Endothelial cell of umbilical vein (primary cell): ENCODE data around the gene CCDC187. TPM values are rescaled to one million over a fixed set of nuclear protein-coding genes. Genes with fewer than 3 reads are reported as not detected.

Source experiments
- BruUV-seq: library from RNA; stranded (reverse); fragments of 400-500 nt; replicated peaks from 2 replicates; lab custom pipeline; 2021; lab: Mats Ljungman, UMichigan
- CTCF ChIA-PET: fragments of 300-600, 350-600 bp; sonication (Branson Sonifier 250); formaldehyde crosslinking; loops from one replicate; lab custom pipeline; 2021; ENCODE audit warnings: antibody characterized with exemption, inconsistent platforms; lab: Charles Lee
- POLR2A ChIA-PET: fragments of 300-600, 350-600 bp; sonication (Branson Sonifier 250); formaldehyde crosslinking; loops from one replicate; lab custom pipeline; 2021; ENCODE audit warnings: antibody characterized with exemption, inconsistent platforms; lab: Charles Lee
- DNase-seq: peaks from one replicate; pipeline ENCODE4 v3.0.0-alpha.2; 2011; ENCODE audit warnings: low read depth, low spot score
- FAIRE-seq: peaks from 2 replicates; lab custom pipeline; 2011; peaks lifted over from hg19 to GRCh38; lab: Jason Lieb, UNC
- H2AFZ ChIP-seq: 2 replicates; pipeline ENCODE4 v1.6.0; 2012; ENCODE audit warnings: low read depth, low read length, control low read depth, inconsistent platforms
- H3K27ac ChIP-seq: 2 replicates; pipeline ENCODE4 v1.5.1; 2011; ENCODE audit warnings: low read depth, mild to moderate bottlenecking, control low read depth, low read length, moderate library complexity; ENCODE audit not compliant: insufficient read depth
- H3K27me3 ChIP-seq, 2 experiments: 2 replicates each; pipeline versions ENCODE4 v1.6.0 to v1.6.1; 2011; ENCODE audit warnings: low read length in 2 of 2, mixed read lengths in 1 of 2; ENCODE audit not compliant: control insufficient read depth in 2 of 2, insufficient read depth in 2 of 2
- H3K36me3 ChIP-seq, 2 experiments: 2 replicates in 1 of 2; 3 replicates in 1 of 2; pipeline ENCODE4 v1.5.1; 2011; ENCODE audit warnings: low read length in 2 of 2, mild to moderate bottlenecking in 1 of 2, moderate library complexity in 1 of 2; ENCODE audit not compliant: control insufficient read depth in 2 of 2, insufficient read depth in 2 of 2; ENCODE audit errors: extremely low read depth in 1 of 2
- H3K4me1 ChIP-seq: 3 replicates; pipeline ENCODE4 v1.5.1; 2011; ENCODE audit warnings: mild to moderate bottlenecking, low read length; ENCODE audit not compliant: control insufficient read depth, insufficient read depth; ENCODE audit errors: extremely low read depth
- H3K4me2 ChIP-seq: 2 replicates; pipeline ENCODE4 v1.6.1; 2011; ENCODE audit warnings: low read length, control low read depth, mixed read lengths; ENCODE audit not compliant: insufficient read depth
- H3K4me3 ChIP-seq, 3 experiments: fragments of 200-600 bp in 1 of 3; sonication (generic), shearing (Covaris generic) in 1 of 3; replicated peaks in 1 of 3; 2 replicates each; pipeline ENCODE4 v1.5.1; 2011 to 2016; ENCODE audit warnings: control low read depth in 3 of 3, low read length in 3 of 3, mild to moderate bottlenecking in 2 of 3, inconsistent platforms in 1 of 3, low read depth in 1 of 3, moderate library complexity in 1 of 3; ENCODE audit not compliant: insufficient read depth in 1 of 3
- H3K79me2 ChIP-seq: 2 replicates; pipeline ENCODE4 v1.6.0; 2012; ENCODE audit warnings: low read length, inconsistent platforms; ENCODE audit not compliant: control insufficient read depth, insufficient read depth
- H3K9ac ChIP-seq: replicated peaks from 2 replicates; pipeline ENCODE3; 2011; ENCODE audit warnings: low read length, control low read depth; ENCODE audit not compliant: insufficient read depth; ENCODE audit errors: extremely low read depth
- H3K9me1 ChIP-seq: replicated peaks from 3 replicates; pipeline ENCODE4 v1.6.0; 2011; ENCODE audit warnings: mild to moderate bottlenecking, low read length; ENCODE audit not compliant: control insufficient read depth, insufficient read depth; ENCODE audit errors: extremely low read depth
- H3K9me3 ChIP-seq: replicated peaks from 2 replicates; pipeline ENCODE4 v1.5.1; 2012; ENCODE audit warnings: low read length, inconsistent platforms; ENCODE audit not compliant: control insufficient read depth, insufficient read depth
- H4K20me1 ChIP-seq: replicated peaks from 2 replicates; pipeline ENCODE3; 2011; ENCODE audit warnings: mild to moderate bottlenecking, low read length; ENCODE audit not compliant: control insufficient read depth, insufficient read depth; ENCODE audit errors: extremely low read depth
- CTCF ChIP-seq, 2 donors: IDR thresholded peaks; 1 replicate in 1 of 2; 2 replicates in 1 of 2; pipeline ENCODE4 v1.5.1; 2011; ENCODE audit warnings: low read length in 2 of 2, mild to moderate bottlenecking in 2 of 2, moderate library complexity in 2 of 2, control low read depth in 1 of 2, inconsistent platforms in 1 of 2, low read depth in 1 of 2; ENCODE audit not compliant: insufficient read depth in 1 of 2; ENCODE audit errors: extremely low read depth in 1 of 2
- EZH2 ChIP-seq: IDR thresholded peaks from 2 replicates; pipeline ENCODE4 v1.6.1; 2012; ENCODE audit warnings: borderline replicate concordance, low read depth, mild to moderate bottlenecking, moderate library complexity, low read length, inconsistent platforms; ENCODE audit not compliant: severe bottlenecking
- FOS ChIP-seq: IDR thresholded peaks from 2 replicates; pipeline ENCODE4 v1.6.1; 2011; ENCODE audit warnings: mild to moderate bottlenecking, low read length, moderate library complexity, borderline replicate concordance; ENCODE audit not compliant: insufficient read depth
- GATA2 ChIP-seq: IDR thresholded peaks from 2 replicates; pipeline ENCODE4 v1.7.0; 2011; ENCODE audit warnings: low read depth, mild to moderate bottlenecking, moderate library complexity, mixed read lengths, low read length; ENCODE audit not compliant: insufficient read length, insufficient read depth
- JUN ChIP-seq: IDR thresholded peaks from 2 replicates; pipeline ENCODE4 v1.6.1; 2011; ENCODE audit warnings: borderline replicate concordance, low read depth; ENCODE audit not compliant: insufficient read length, insufficient read depth
- MAX ChIP-seq: IDR thresholded peaks from 2 replicates; pipeline ENCODE4 v1.6.1; 2011; ENCODE audit not compliant: insufficient read depth, insufficient read length
- MYC ChIP-seq: IDR thresholded peaks from one replicate; pipeline ENCODE4 v1.6.1; 2011; ENCODE audit warnings: mild to moderate bottlenecking, low read depth, low read length
- POLR2A ChIP-seq: IDR thresholded peaks from 2 replicates; pipeline ENCODE4 v1.6.1; 2012; ENCODE audit warnings: low read depth, mild to moderate bottlenecking, control low read depth, low read length
- POLR2AphosphoS5 ChIP-seq: IDR thresholded peaks from 2 replicates; pipeline ENCODE4 v1.6.1; 2012; ENCODE audit warnings: low read depth, mild to moderate bottlenecking, control low read depth, low read length, moderate library complexity; ENCODE audit not compliant: insufficient read depth
- dilution Hi-C: fragments of 300-500 bp; cut with MboI; formaldehyde crosslinking; loops from one replicate; pipeline ENCODE4 v1.15.0; 2019; ENCODE audit warnings: low sequenced_read_pairs; ENCODE audit not compliant: extremely low pct_ligation_motif_present
- intact Hi-C: fragments of 100-400 bp; cut with micrococcal nuclease; formaldehyde crosslinking; loops from one replicate; pipeline ENCODE4 v1.10.0; 2022
- polyA plus RNA-seq, 4 experiments: library from polyadenylated mRNA; depleted of rRNA in 3 of 4; stranded (reverse) in 3 of 4; unstranded in 1 of 4; fragments of >200 nt; gene quantifications; 2 replicates each; pipeline versions ENCODE4 v1.2.1 to v1.2.3, GENCODE V29; 2011 to 2012; ENCODE audit warnings: missing spikeins in 1 of 4
- total RNA-seq: library from RNA; stranded (reverse); gene quantifications from 2 replicates; pipeline ENCODE4 v1.2.3, GENCODE V29; 2021

Gene CCDC187
- total and polyA plus RNA-seq, 2 donors (not counting 3 experiments of a cell fraction or from before 2014, with no cell fraction given) = not detected

- ChIA-PET CTCF (interaction anchor here (1.2 to 1.4 kb wide), 2 partner anchors 15 to 20 kb away, joined by 3 read pairs; no protein-coding TSS in a partner anchor), POLR2A (no interaction called here)
Measured at GRCh38 chr9:136247947-136248637, 55.8 kb downstream of the CCDC187 start.

More at GRCh38 chr9:136247947-136248637, 55.8 kb downstream of the CCDC187 start:
- dilution Hi-C loops (no loop called here), intact Hi-C loops (no loop called here)
- Histone ChIP-seq H3K27me3 (peaks cover 0 to 6% of the 10 kb centered on the region in 2 experiments), H3K4me3 (no peak overlapping the region), H3K27ac (no peak overlapping the region), H4K20me1 (no peaks in the 10 kb centered on the region), H3K9me1 (no peaks in the 10 kb centered on the region), H3K36me3 (no peaks in the 10 kb centered on the region), H3K9ac (no peak overlapping the region), H2AFZ (no peak overlapping the region), H3K9me3 (no peaks in the 10 kb centered on the region), H3K79me2 (peaks cover 14% of the 10 kb centered on the region), H3K4me2 (no peak overlapping the region), H3K4me1 (peaks cover 9% of the 10 kb centered on the region)
- no peak for FAIRE-seq
- BruUV-seq = no TSS peak
- DNase-seq = no peak
- TF ChIP-seq JUN = no peak
- TF ChIP-seq POLR2AphosphoS5 = no peak
- no peak for TF ChIP-seq MYC
- no peak for TF ChIP-seq MAX
- TF ChIP-seq CTCF (IDR thresholded peaks at IDR 0.05; ENCODE audit: extremely low read depth in 1 of 2, insufficient read depth in 1 of 2, low read depth in 1 of 2, low read length in 2 of 2) = no peak
- no peak for TF ChIP-seq GATA2
- TF ChIP-seq FOS = no peak
- no peak for TF ChIP-seq POLR2A
- no peak for TF ChIP-seq EZH2
